ENCODE results near the gene NSUN6. TPM values are rescaled to one million over a fixed set of nuclear protein-coding genes. Genes with fewer than 3 reads are reported as not detected.

Gene NSUN6
- total RNA-seq, 1 experiment from 2014 or later = 12.5 TPM

GRCh38 chr10:18497806-18498369 lies 153.5 kb downstream of the NSUN6 start (continued):
- TF ChIP-seq EZH2 (IDR thresholded peaks at IDR 0.05) (no peak), YY1 (IDR thresholded peaks at IDR 0.05; ENCODE audit: extremely low read depth, insufficient replicate concordance, low read depth, low read length) (no peak), TCF7L2 (IDR thresholded peaks at IDR 0.05; ENCODE audit: borderline replicate concordance, extremely low read depth, insufficient read depth, insufficient read length) (no peak), ZFX (IDR thresholded peaks at IDR 0.05) (no peak), EZH2phosphoT487 (IDR thresholded peaks at IDR 0.05; ENCODE audit: borderline replicate concordance) (no peak)

Other genes with a start within 250 kb of the NSUN6 start
- 21.1 TPM for gene ARL5B, start 7.8 kb upstream of the NSUN6 start, total RNA-seq (2021; ENCODE audit: unreplicated experiment)